Activated T-helper 1 cell treated with anti-CD3 and anti-CD28 coated beads, Interleukin-12 subunit alpha, Interleukin-12 subunit beta, Interleukin-2, Interleukin-4 antibody, amounts not matched to agents 30 ng/mL and 10 ng/mL and 1 ng/mL, durations not matched to agents 14 hours and 24 hours and 36 hours (primary cell): Measurements from ENCODE around the gene CACNA1H. TPM values are rescaled to one million over a fixed set of nuclear protein-coding genes. Genes with fewer than 3 reads are reported as not detected.
"Not testable (repeated sequence)": the region's sequence is repeated elsewhere in the genome, so short reads cannot be mapped to it uniquely, and the experiment has no call there.

Experiments used
- DNase-seq: peaks from one replicate; pipeline ENCODE4 v3.0.0; 2021; ENCODE audit warnings: low spot score
- H3K27ac Mint-ChIP-seq: one replicate; pipeline ENCODE4 v1.8.0; 2021; ENCODE audit warnings: mild to moderate bottlenecking, mixed read lengths
- H3K27me3 Mint-ChIP-seq: one replicate; pipeline ENCODE4 v1.8.0; 2022; ENCODE audit warnings: mild to moderate bottlenecking, moderate library complexity, mixed read lengths; ENCODE audit not compliant: insufficient read depth
- H3K36me3 Mint-ChIP-seq: one replicate; pipeline ENCODE4 v1.8.0; 2021; ENCODE audit warnings: low read depth, mixed read lengths
- H3K4me1 Mint-ChIP-seq: one replicate; pipeline ENCODE4 v1.8.0; 2021; ENCODE audit warnings: low read depth, mixed read lengths
- H3K4me3 Mint-ChIP-seq: one replicate; pipeline ENCODE4 v1.8.0; 2021; ENCODE audit warnings: mild to moderate bottlenecking, moderate library complexity, mixed read lengths
- H3K9me3 Mint-ChIP-seq: one replicate; pipeline ENCODE4 v1.8.0; 2021; ENCODE audit warnings: mixed read lengths
- intact Hi-C: fragments of 100-400 bp; cut with micrococcal nuclease; formaldehyde crosslinking; loops from one replicate; pipeline ENCODE4 v1.15.1; 2024
- total RNA-seq: library from RNA; stranded (reverse); gene quantifications from 2 replicates; pipeline ENCODE4 v1.2.3, GENCODE V29; 2022

The CACNA1H gene
- total RNA-seq, 1 donor from 2014 or later = 0.18 TPM

DNA sequence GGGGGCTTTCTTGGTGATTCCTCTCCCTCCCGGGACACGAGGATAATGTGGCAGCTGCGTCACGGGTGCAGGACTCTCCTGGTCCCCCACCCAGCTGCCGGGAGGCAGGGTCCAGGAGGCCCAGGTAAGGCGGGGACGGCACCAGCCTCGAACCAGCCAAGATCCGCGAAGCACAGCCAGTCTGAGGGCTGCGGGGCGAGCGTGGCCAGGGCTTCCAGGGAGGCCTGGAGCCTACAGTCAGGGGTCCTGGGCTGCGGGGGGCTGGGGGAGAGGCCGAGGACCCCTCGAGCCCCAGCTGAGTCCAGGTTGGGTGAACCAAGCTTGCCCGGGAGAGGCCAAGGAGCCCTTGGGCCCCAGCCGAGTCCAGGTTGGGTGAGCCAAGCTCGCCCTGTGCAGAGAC, 112.9 kb downstream of the CACNA1H start:
- no peaks in the 10 kb centered on the region for H3K4me1 Mint-ChIP-seq

DNA sequence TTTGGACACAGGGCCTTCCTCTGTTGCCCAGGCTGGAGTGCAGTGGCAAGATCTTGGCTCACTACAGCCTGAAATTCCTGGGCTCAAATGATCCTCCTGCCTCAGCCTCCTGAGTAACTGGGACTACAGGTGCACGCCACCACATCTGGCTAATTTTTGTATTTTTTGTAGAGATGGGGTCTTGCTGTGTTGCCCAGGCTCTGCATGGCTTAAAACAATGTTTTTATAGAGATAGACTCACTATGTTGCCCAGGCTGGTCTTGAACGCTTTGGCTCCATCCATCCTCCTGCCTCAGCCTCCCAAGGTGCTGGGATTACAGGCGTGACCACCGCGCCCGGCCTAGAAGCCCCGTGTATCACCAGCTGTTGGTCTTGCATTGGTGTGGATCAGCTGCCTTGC, 116.5 kb downstream of the CACNA1H start:
- intact Hi-C loops, H3K36me3 Mint-ChIP-seq, DNase-seq, H3K27me3 Mint-ChIP-seq, H3K27ac Mint-ChIP-seq, H3K4me1 Mint-ChIP-seq, H3K4me3 Mint-ChIP-seq, H3K9me3 Mint-ChIP-seq: not testable (repeated sequence)

More for the DNA sequence above, 112.9 kb downstream of the CACNA1H start:
- no peak for DNase-seq
- intact Hi-C loops = no loop called here
- Mint-ChIP-seq H3K27me3 (peaks cover 3% of the 10 kb centered on the region), H3K4me3 (no peak overlapping the region), H3K27ac (no peak overlapping the region), H3K9me3 (peaks cover 10% of the 10 kb centered on the region), H3K36me3 (no peaks in the 10 kb centered on the region)

DNA sequence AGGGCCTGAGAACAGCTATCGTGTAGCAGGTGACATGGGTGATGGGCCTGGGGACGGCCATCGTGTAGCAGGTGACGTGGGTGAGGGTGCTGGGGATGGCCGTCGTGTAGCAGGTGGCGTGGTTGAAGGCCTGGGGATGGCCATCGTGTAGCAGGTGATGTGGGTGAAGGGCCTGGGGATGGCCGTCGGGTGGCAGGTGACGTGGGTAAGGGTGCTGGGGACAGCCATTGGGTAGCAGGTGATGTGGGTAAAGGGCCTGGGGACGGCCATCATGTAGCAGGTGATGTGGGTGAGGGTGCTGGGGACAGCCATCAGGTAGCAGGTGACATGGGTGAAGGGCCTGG, 118.4 kb downstream of the CACNA1H start:
- intact Hi-C loops = no loop called here
- no peak overlapping the region for H3K27ac Mint-ChIP-seq
- H3K4me1 Mint-ChIP-seq = no peaks in the 10 kb centered on the region
- no peaks in the 10 kb centered on the region for H3K27me3 Mint-ChIP-seq
- no peak for DNase-seq
- no peaks in the 10 kb centered on the region for H3K9me3 Mint-ChIP-seq
- no peaks in the 10 kb centered on the region for H3K36me3 Mint-ChIP-seq
- no peak overlapping the region for H3K4me3 Mint-ChIP-seq

Other genes starting within 250 kb of the CACNA1H start
- 6.8 and 10.4 TPM in 2 replicates for gene LMF1, start 182.1 kb upstream of the CACNA1H start, total RNA-seq
- 0.47 and 0.61 TPM in 2 replicates for gene SOX8, start 171.3 kb upstream of the CACNA1H start, total RNA-seq
- gene SSTR5, start 80.4 kb upstream of the CACNA1H start, total RNA-seq = not detected in 2 replicates
- not detected in 2 replicates for gene C1QTNF8, start 56.9 kb upstream of the CACNA1H start, total RNA-seq
- gene TPSG1, start 72.2 kb downstream of the CACNA1H start, total RNA-seq = not detected in 2 replicates
- gene TPSB2, start 77.1 kb downstream of the CACNA1H start, total RNA-seq = not detected in 2 replicates
- not detected in 2 replicates for gene TPSAB1, start 87.6 kb downstream of the CACNA1H start, total RNA-seq
- gene TPSD1, start 103.0 kb downstream of the CACNA1H start, total RNA-seq = not detected in 2 replicates
- gene UBE2I, start 156.5 kb downstream of the CACNA1H start, total RNA-seq = 257 TPM in 2 replicates
- 0.07 and 0.18 TPM in 2 replicates for gene BAIAP3, start 180.5 kb downstream of the CACNA1H start, total RNA-seq
- gene TSR3, start 198.8 kb downstream of the CACNA1H start, total RNA-seq = 87.4 and 89.4 TPM in 2 replicates
- gene GNPTG, start 198.8 kb downstream of the CACNA1H start, total RNA-seq = 21.4 and 22.5 TPM in 2 replicates